GM23248 (cell line): ENCODE measurements around the gene TMC6. TPM values are rescaled to one million over a fixed set of nuclear protein-coding genes. Genes with fewer than 3 reads are reported as not detected.

Experiments
- DNase-seq: peaks from one replicate; pipeline ENCODE4 v3.0.0-alpha.2; 2015
- H2AFZ ChIP-seq: fragments of 200-600 bp; sonication (generic); 2 replicates; pipeline ENCODE4 v1.6.1; 2016; ENCODE audit warnings: antibody characterized with exemption
- H3F3A ChIP-seq: fragments of 200-600 bp; sonication (generic); 2 replicates; pipeline ENCODE4 v1.6.1; 2016; ENCODE audit warnings: mild to moderate bottlenecking, antibody characterized with exemption, mixed run types; ENCODE audit not compliant: insufficient read depth
- H3K27ac ChIP-seq: fragments of 200-600 bp; sonication (generic); 2 replicates; pipeline ENCODE4 v1.5.1; 2016; ENCODE audit warnings: mild to moderate bottlenecking
- H3K27me3 ChIP-seq: fragments of 200-600 bp; sonication (generic); replicated peaks from 2 replicates; pipeline ENCODE4 v1.6.1; 2016; ENCODE audit warnings: mild to moderate bottlenecking; ENCODE audit not compliant: insufficient read depth
- H3K36me3 ChIP-seq: fragments of 200-600 bp; sonication (generic); 2 replicates; pipeline ENCODE4 v1.6.1; 2016; ENCODE audit warnings: low read depth, mild to moderate bottlenecking
- H3K4me1 ChIP-seq: fragments of 200-600 bp; sonication (generic); 2 replicates; pipeline ENCODE4 v1.6.1; 2016; ENCODE audit warnings: mild to moderate bottlenecking; ENCODE audit not compliant: insufficient read depth
- H3K4me2 ChIP-seq: fragments of 200-600 bp; sonication (generic); one replicate; pipeline ENCODE4 v1.6.1; 2016; ENCODE audit warnings: mild to moderate bottlenecking; ENCODE audit not compliant: unreplicated experiment
- H3K4me3 ChIP-seq: fragments of 200-600 bp; sonication (generic); 2 replicates; pipeline ENCODE4 v1.5.1; 2016; ENCODE audit warnings: mild to moderate bottlenecking
- H3K79me2 ChIP-seq: fragments of 200-600 bp; sonication (generic); 2 replicates; pipeline ENCODE4 v1.6.1; 2016; ENCODE audit warnings: mild to moderate bottlenecking; ENCODE audit not compliant: insufficient read depth
- H3K9ac ChIP-seq: fragments of 200-600 bp; sonication (generic); 2 replicates; pipeline ENCODE4 v1.6.1; 2016; ENCODE audit warnings: mild to moderate bottlenecking
- H3K9me2 ChIP-seq: fragments of 200-600 bp; sonication (generic); 2 replicates; pipeline ENCODE4 v1.6.1; 2016; ENCODE audit warnings: mixed run types, mild to moderate bottlenecking, moderate library complexity; ENCODE audit not compliant: insufficient read depth
- H3K9me3 ChIP-seq: fragments of 200-600 bp; sonication (generic); one replicate; pipeline ENCODE4 v1.6.1; 2017; ENCODE audit warnings: low read depth
- H4K20me1 ChIP-seq: fragments of 200-600 bp; sonication (generic); 2 replicates; pipeline ENCODE4 v1.6.0; 2016; ENCODE audit not compliant: insufficient read depth
- EZH2 ChIP-seq: fragments of 200-600 bp; sonication (generic); IDR thresholded peaks from 2 replicates; pipeline ENCODE4 v1.6.1; 2018; ENCODE audit warnings: antibody characterized with exemption, mild to moderate bottlenecking; ENCODE audit not compliant: insufficient read depth, poor library complexity, severe bottlenecking
- EZH2phosphoT487 ChIP-seq: fragments of 200-600 bp; sonication (generic); IDR thresholded peaks from 2 replicates; pipeline ENCODE4 v1.6.1; 2018; ENCODE audit warnings: antibody characterized with exemption, moderate library complexity, mild to moderate bottlenecking, low read depth; ENCODE audit not compliant: insufficient read depth
- WGBS, 2 experiments: methylation state at CpG; one replicate each; pipeline ENCODE4 v1.1.6; 2015 to 2017; ENCODE audit warnings: low lambda C conversion rate in 2 of 2, low coverage in 1 of 2; ENCODE audit errors: missing lambda C conversion rate in 2 of 2; 5-methylcytosine and 5-hydroxymethylcytosine counted together
- in situ Hi-C: fragments of 300-500 bp; cut with MboI; formaldehyde crosslinking; loops from 2 replicates; pipeline ENCODE4 v1.15.0; 2020
- polyA plus RNA-seq: library from polyadenylated mRNA; unstranded; fragments of >200 nt; fragmentation: Nextera tagmentation; extraction: Ambion mirVana; gene quantifications from 2 replicates; pipeline ENCODE4 v1.2.1, GENCODE V29; 2016
- total RNA-seq: library from RNA; depleted of rRNA; stranded (reverse); fragments of >200 nt; shearing (Covaris generic); gene quantifications from 2 replicates; pipeline ENCODE4 v1.2.3, GENCODE V29; 2014

The TMC6 gene
- total and polyA plus RNA-seq, 2 experiments from 2014 or later: not detected

DNA sequence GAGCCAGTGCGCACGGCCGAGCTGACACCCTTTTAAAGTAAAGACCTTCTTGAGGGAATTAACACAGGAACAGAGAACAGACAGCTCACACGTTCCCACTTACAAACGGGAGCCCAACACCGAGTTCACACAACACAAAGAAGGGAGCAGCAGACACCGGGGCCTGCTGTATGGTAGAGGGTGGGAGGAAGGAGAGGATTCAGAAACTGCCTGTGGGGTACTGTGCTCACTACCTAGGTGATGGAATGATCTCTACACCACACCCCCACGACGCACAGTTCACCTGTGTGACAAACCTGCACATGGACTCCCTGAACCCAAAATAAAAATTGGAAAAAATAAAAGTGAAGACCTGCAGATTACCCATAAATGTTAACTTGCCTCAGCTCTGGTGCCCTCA, 32.5 kb downstream of the TMC6 start:
- H3K27me3 ChIP-seq: no peaks in the 10 kb centered on the region
- no peak overlapping the region for H2AFZ ChIP-seq
- DNase-seq: no peak
- H3K9ac ChIP-seq: no peak overlapping the region
- H3K9me3 ChIP-seq: no peaks in the 10 kb centered on the region
- H3K36me3 ChIP-seq: peaks cover 22% of the 10 kb centered on the region; the same call in 1 of the 2 replicates
- no peaks in the 10 kb centered on the region for H3K4me1 ChIP-seq
- TF ChIP-seq EZH2phosphoT487: no peak
- no peak for TF ChIP-seq EZH2
- no peak overlapping the region for H3K4me3 ChIP-seq
- H3K4me2 ChIP-seq: no peak overlapping the region
- 90 to 93% methylated on average over 9 of the region's 9 CpGs for WGBS, 2 experiments
- no peak overlapping the region for H3K27ac ChIP-seq
- in situ Hi-C loops: no loop called here
- no peaks in the 10 kb centered on the region for H4K20me1 ChIP-seq
- no peaks in the 10 kb centered on the region for H3K9me2 ChIP-seq
- no peaks in the 10 kb centered on the region for H3F3A ChIP-seq
- no peaks in the 10 kb centered on the region for H3K79me2 ChIP-seq

DNA sequence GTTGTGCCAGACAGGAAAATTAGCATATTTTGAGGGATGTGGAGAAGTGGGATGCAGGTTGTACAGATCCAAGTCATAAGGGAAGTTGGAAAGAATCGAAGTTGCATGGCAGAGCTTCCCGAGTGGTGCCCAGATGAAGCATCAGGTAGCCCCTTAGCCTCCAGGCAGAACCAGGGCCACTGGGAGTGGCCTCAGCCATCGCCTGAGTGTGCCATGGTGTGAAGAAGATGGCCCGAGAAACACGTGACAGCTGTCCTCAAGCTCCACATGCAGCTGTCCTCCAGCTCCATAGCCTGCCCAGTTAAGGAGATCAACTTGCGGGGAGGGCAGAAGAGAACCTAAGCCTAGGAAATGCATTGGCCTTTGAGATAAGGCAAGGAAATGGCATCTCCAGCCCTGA, 33.5 kb downstream of the TMC6 start:
- H3K9me3 ChIP-seq: no peaks in the 10 kb centered on the region

DNA sequence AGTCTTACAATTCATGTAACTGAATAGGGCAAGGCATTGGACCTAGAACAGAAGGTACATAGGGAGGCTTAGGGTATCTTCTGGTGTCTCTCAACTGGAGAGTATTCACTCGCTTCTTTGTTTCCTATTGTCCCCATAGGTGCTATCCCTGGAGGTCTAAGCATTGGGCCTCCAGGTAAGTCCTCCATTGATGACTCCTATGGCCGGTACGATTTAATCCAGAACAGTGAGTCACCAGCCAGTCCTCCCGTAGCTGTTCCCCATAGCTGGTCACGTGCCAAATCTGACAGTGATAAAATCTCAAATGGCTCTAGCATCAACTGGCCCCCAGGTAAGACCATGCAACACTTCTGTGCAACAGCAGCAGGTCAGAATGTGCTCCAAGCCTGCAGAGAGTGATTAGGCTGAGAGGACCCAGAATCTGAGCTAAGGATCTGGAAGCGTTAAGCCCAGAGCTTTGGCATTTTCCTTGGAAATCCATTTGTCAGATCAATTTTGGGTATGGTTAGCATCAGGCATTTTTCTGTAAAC, 35.7 kb downstream of the TMC6 start:
- Histone ChIP-seq H3K27ac (no peak overlapping the region), H3K4me1 (no peaks in the 10 kb centered on the region), H3K9me2 (no peaks in the 10 kb centered on the region), H3K4me3 (no peak overlapping the region), H3K36me3 (peaks cover 26% of the 10 kb centered on the region), H3K9ac (no peak overlapping the region), H2AFZ (no peak overlapping the region), H3K9me3 (no peaks in the 10 kb centered on the region), H3K4me2 (no peak overlapping the region), H3K79me2 (no peaks in the 10 kb centered on the region), H4K20me1 (no peaks in the 10 kb centered on the region), H3F3A (no peaks in the 10 kb centered on the region), H3K27me3 (no peaks in the 10 kb centered on the region)
- no peak for DNase-seq
- TF ChIP-seq EZH2 (no peak), EZH2phosphoT487 (no peak)
- in situ Hi-C loops: no loop called here
- WGBS, 2 experiments: 71 to 78% methylated on average over 6 of the region's 6 CpGs

More for the DNA sequence above, 33.5 kb downstream of the TMC6 start:
- no peaks in the 10 kb centered on the region for H4K20me1 ChIP-seq
- no peak overlapping the region for H3K27ac ChIP-seq
- H3K4me1 ChIP-seq: no peaks in the 10 kb centered on the region
- WGBS, 2 experiments: 84 to 94% methylated on average over 6 of the region's 6 CpGs
- no peak overlapping the region for H2AFZ ChIP-seq
- no peak overlapping the region for H3K4me3 ChIP-seq
- TF ChIP-seq EZH2phosphoT487: no peak
- TF ChIP-seq EZH2: no peak
- no peaks in the 10 kb centered on the region for H3K27me3 ChIP-seq
- H3K79me2 ChIP-seq: no peaks in the 10 kb centered on the region
- DNase-seq: no peak
- no peak overlapping the region for H3K9ac ChIP-seq
- H3F3A ChIP-seq: no peaks in the 10 kb centered on the region
- in situ Hi-C loops: no loop called here
- no peak overlapping the region for H3K4me2 ChIP-seq
- H3K9me2 ChIP-seq: no peaks in the 10 kb centered on the region
- peaks cover 26% of the 10 kb centered on the region; the same call in 1 of the 2 replicates for H3K36me3 ChIP-seq

DNA sequence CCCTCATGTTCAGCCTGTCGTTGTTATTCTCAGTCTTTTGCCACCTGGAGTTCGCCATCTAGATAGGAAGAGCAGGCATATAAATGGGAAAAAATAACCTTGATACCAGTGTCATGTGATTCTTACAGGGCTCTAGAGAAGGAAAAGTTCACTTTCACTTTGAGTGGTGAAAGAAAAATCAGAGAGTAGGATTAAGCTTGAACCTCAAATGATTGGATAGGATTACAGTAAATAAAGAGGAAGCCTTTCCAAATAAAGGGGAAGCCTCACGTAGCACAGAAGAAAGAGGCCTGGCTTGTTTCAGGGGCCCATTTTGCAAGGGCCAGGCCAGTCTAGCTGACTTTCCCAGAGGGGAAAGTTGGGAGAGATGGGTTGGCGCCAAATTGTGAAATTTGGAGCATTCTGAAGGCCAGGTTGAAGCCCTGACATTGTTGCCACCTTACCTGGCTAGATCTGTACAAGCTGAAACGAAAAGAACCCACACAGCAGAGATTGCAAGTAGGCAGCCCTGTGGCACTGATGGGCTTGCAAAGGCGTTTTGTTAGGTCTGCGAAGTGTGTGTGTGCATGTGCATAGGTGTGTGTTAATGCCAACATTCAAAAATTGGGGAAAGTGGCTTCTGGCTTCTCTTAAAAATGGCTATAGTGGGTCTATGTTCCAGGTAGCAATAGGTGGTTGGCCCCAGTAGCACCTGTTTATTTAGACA, 38.8 kb downstream of the TMC6 start:
- DNase-seq: no peak
- 95 to 96% methylated on average over 7 of the region's 7 CpGs for WGBS, 2 experiments
- Histone ChIP-seq H3K9ac (no peak overlapping the region), H2AFZ (no peak overlapping the region), H3K4me3 (no peak overlapping the region), H3K9me2 (no peaks in the 10 kb centered on the region), H3K36me3 (peaks cover 33% of the 10 kb centered on the region), H4K20me1 (no peaks in the 10 kb centered on the region), H3F3A (no peaks in the 10 kb centered on the region), H3K4me1 (no peaks in the 10 kb centered on the region), H3K9me3 (no peaks in the 10 kb centered on the region), H3K27me3 (no peaks in the 10 kb centered on the region), H3K79me2 (no peaks in the 10 kb centered on the region), H3K27ac (no peak overlapping the region), H3K4me2 (no peak overlapping the region)
- in situ Hi-C loops: no loop called here
- TF ChIP-seq EZH2: no peak
- TF ChIP-seq EZH2phosphoT487: no peak
